ENCODE results near the gene SIRT2.

DNA sequence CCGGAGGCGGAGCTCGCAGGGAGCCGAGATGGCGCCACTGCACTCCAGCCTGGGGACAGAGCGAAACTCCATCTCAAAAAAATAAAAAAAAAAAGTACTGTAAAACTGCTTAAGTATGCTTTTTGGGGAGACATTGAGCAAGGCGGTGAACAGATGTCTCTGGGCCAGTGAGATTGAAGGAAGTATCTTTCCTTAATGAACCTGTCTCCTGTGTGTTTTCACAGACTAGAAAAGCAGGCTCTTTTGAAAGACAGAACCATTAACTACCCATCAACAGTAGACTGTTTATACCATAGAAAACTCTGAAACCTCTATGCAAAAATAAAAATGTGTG, 66.4 kb downstream of the SIRT2 start:
- TF ChIP-seq, protein P1, sequence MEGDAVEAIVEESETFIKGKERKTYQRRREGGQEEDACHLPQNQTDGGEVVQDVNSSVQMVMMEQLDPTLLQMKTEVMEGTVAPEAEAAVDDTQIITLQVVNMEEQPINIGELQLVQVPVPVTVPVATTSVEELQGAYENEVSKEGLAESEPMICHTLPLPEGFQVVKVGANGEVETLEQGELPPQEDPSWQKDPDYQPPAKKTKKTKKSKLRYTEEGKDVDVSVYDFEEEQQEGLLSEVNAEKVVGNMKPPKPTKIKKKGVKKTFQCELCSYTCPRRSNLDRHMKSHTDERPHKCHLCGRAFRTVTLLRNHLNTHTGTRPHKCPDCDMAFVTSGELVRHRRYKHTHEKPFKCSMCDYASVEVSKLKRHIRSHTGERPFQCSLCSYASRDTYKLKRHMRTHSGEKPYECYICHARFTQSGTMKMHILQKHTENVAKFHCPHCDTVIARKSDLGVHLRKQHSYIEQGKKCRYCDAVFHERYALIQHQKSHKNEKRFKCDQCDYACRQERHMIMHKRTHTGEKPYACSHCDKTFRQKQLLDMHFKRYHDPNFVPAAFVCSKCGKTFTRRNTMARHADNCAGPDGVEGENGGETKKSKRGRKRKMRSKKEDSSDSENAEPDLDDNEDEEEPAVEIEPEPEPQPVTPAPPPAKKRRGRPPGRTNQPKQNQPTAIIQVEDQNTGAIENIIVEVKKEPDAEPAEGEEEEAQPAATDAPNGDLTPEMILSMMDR (IDR thresholded peaks at IDR 0.05): no peak
- TF ChIP-seq POLR2A (IDR thresholded peaks at IDR 0.05) (no peak), POLR2AphosphoS5 (IDR thresholded peaks at IDR 0.05) (no peak)
